HG02970 (cell line): ENCODE data around the gene CSF2RB.
A peak's percentile ranks its signal among the peaks of the same experiment; 100 is the strongest.

Experiments used
- ATAC-seq: cut with Tn5 transposase; IDR thresholded peaks from one replicate; pipeline ENCODE4 v1.9.1; 2021; ENCODE audit warnings: mild to moderate bottlenecking, moderate library complexity, moderate number of reproducible peaks; ENCODE audit not compliant: unreplicated experiment, low FRiP score

The CSF2RB gene

DNA sequence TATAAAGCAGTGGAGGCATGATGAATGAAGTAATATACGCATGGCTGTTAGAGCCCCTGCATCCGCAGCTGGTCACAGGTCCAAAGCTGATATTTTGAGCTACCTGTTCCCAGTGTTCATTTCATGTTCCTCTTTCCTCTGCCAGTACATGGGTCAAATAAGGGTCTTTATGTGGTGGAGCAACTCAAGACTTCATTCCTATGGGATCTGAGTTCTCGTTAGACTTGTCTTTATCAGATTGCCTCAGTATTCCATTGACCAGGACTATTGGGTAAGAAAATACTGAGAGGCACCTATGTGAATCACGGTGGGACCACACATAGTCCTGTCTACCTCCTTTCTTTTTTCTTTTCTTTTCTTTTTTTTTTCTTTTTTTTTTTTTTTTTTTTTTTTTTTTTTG lies 27.4 kb upstream of the CSF2RB start:
- no peak for ATAC-seq

DNA sequence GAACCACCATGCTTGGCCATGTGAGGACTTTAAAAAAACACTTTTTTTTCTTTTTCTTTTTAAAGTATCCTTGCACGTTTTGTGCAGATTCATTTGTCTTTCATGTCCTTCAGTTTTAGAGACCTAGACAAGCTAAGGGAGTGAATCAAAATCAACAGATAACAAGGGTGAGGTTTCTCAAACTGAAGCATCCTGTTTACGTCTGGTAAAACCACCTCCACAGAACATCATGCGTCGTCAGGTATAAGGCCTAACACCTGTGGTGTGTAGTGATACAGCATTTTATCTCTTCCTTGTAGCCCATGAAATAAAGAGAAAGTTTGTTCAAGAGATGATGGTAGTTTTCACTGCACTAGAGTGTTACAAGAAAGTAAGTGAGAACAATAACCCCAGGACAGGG lies 26.3 kb upstream of the CSF2RB start:
- ATAC-seq: no peak

DNA sequence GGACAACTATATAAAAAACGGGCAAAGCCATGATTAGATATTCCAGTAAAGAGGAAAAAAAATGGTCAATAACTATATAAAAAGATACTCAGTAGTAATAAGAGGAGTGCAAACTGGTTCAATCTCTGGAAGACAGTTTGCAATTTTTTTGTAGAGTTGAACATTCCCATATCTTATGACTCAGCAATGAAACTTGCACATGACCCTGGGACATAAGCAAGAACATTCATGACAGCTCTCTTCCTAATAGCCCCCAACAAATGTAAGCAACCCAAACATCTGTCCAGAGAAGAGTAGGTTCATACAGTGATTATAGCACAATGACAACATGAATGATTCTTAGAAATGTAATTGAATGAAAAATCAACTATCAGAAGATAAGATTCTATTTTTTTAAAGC lies 21.8 kb upstream of the CSF2RB start:
- no peak for ATAC-seq

DNA sequence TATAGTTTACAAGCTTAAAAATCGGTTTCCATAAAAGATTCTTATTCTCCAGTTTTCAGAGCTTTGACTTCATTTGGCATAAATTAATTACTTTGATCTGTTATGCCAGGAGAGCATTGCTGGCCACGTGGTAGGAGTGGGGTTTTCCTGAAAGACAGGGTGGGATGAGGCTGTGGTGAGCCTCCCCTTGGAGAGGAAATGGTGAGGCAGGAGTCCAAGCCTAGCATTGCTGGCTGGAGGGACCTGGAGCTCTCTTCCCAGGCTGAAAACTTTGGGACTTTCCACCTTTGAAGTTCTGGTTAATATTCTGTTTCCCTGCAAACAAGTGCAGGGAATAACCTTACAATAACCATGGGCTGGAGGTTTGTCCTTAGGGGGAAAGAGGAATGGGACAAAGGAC lies 21.1 kb upstream of the CSF2RB start:
- ATAC-seq: no peak

DNA sequence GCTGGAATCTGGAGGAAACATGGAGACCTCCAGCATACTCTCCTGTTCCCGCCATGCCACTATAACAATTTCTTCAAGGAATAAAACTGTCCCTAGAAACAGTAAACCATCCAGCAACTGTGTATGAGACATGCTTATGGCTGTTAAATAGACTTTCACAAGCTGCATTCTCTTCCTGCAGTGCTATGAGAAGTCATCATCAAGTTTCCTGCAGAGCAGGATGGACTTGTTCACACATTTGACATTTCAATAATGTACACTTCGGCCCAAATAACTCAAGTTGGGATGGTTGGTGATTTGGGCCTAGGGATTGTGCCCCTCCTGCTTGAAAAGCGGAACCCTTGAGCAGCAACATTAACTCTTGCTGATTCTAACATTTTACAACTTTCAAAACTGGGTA lies 20.2 kb upstream of the CSF2RB start:
- ATAC-seq: no peak

DNA sequence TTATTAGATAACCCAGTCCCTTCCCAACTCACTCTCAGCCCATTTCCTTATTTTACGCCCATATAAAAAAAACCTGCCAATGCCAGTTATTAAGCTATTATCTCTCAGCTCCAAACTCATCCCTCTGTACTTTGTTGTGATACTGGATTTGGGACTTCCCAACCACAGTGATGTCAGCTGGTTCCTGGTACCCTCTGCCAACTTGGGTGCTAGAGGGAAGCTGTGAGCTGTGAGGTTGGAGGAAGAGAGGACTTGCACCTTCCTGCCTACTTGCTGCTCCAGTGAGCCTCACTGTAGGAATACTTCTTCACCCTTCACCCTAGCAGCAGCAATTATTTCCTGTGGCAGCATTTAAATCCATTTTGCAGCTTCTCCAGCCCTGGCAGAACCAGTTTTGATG lies 19.2 kb upstream of the CSF2RB start:
- no peak for ATAC-seq

DNA sequence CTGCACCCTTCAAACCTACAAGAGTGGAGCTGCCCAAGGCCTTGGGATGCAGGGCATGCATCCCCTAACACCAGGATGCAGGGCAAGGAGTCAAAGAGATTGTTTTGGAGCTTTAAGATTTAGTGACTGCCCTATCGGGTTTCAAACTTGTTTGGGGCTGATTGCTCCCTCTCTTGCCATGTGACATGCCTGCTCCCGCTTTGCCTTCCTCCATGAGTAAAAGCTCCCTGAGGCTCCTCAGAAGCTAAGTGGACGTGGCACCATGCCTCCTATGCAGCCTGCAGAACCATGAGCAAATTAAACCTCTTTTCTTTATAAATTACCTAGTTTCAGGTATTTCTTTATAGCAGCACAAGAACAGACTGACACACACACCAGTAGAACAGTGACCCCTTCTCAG lies 15.8 kb upstream of the CSF2RB start:
- no peak for ATAC-seq

DNA sequence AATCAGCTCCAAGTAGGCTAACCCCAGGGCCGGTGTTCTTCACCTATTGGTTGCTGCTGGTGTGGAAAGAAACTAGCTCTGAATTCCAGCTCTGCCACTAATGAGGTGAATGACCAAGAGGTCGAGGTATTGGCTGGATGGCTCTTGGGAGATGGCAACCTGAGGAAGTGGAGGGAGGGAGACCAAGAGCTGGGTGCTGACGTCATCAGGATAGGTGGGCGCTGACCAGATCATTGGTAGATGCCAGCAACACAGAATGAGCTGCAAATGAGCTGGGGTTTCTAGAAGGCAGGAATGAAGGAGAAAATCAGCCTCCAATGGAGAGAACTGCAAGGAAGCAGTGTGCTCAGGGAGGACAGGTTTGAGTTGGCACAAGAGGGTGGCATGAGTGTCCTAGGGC lies 14.7 kb upstream of the CSF2RB start:
- ATAC-seq: no peak

DNA sequence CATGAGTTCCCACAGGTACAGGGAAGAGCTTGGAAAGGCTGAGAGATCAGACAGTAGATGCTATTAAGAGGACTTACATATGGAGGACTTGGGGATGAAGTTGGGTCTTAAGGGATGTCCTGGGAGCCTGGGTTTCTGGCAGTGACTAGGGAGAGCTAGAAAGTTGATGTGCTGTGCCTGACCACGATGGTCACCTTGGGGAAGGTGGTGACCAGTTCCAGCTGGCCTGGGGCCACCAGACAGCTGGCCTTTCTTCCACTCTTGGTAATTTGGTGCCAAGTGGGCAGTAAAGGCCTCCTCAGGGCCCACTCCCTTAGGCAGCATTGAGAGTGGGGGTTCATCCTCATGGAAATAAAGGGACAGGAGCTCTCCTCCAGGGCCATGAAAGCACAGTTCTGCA lies 13.9 kb upstream of the CSF2RB start:
- no peak for ATAC-seq

DNA sequence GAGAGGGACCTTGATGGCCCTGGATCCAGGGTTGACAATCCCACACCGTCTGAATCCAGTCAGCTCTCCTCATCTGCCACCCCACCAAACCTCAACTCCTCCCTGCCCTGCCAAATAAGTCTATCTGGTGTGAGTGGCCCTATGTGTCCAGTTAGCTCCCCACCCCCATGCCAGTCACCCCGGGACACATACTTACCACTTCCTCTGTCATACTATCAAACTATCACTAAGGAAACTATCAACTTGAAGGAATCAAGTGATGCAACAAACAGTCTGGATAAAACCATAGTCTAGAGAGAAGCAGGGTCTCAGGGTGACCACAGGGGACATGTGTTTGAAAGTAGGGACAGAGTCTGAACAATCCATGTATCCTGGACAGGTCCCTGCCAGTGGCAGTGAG lies 13.2 kb upstream of the CSF2RB start:
- no peak for ATAC-seq

DNA sequence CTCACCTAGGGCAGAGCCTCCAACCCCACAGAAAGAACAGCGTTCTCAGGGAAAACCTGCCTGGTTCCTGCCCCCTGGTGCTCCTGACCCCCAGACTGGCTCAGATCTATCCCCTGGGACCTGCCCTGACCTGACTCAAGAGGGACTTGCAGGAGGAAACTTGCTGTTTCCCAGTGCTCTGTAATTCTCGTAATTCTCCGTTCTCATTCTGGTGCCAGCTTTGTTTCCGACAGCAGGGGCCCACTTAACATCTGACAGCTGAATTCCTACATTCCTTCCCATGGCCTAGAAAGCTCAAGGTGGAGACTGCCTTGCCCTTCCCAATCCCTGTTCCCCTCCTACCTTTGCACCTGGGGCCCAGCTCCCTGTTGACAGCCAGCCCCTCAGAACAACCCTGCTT lies 12.5 kb upstream of the CSF2RB start:
- ATAC-seq: no peak

DNA sequence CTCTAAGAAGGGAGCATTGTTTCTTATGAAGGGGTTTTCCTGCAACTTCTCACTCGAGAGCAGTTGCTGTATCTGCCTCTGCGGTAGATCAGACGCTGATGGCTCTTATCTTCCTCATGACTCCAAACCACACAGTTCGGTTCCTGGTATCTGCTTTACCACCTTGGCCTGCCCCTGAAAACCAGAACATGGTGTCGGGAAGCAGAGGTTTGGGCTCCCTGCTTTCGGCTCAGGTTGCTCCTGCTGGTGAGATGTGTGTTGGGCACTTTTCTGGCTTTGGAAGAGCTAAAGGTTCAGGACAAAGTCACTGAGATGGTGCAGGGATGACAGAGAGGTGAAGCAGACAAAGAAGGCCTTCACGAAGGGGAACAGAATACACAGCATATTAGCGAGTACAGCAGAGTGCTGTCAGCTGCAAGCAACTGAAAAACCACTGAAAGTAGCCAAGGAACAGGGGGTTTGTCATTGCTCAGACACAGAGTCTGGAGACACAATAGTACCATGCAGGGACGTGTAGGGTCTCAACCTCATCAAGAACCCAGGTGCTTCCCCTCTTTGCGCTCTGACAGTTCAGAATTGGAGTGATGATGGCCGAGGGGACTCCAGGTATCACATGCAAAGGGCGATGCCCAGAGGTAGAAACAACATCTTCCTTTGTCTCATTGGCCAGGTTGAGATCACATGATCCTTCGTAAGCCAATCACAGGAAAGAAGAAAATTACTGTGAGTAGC lies 11.9 kb upstream of the CSF2RB start:
- ATAC-seq: peak; percentile 61

DNA sequence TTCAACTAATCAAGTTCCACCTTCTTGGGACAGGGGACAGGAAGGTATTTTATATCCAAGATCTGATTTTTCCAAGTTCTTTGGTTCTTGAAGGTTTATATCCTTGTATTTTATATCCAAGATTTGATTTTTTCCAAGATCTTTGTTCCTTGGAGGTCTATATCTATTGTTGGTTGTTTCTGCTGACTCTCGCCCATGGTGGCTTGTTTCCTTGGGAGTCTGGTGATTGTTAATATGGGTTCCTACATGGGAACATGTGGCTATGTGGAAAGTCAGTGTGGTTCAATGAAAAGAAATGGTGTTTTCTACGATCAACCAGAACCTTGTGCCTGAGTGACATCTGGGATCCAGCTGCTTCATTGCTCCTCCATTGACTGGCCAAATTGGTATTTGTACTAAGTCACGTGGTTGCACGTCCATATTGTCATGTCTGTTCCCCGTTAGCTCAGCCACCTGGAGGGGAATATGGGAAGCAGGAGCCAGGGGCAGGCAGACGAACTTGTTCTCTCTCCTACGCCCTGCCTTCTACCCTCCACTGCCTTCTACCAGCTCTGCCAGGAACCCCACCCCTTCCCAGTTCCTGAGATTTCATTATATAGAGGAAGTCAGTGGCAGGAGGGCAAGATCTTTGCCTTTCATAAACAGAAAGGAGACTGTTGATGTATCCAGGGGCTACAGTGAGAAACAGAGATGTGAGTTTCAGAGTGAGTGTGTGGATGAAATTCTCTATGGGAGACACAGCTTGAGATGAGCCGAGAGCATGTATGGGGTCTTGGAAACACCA lies 11.1 kb upstream of the CSF2RB start:
- no peak for ATAC-seq

DNA sequence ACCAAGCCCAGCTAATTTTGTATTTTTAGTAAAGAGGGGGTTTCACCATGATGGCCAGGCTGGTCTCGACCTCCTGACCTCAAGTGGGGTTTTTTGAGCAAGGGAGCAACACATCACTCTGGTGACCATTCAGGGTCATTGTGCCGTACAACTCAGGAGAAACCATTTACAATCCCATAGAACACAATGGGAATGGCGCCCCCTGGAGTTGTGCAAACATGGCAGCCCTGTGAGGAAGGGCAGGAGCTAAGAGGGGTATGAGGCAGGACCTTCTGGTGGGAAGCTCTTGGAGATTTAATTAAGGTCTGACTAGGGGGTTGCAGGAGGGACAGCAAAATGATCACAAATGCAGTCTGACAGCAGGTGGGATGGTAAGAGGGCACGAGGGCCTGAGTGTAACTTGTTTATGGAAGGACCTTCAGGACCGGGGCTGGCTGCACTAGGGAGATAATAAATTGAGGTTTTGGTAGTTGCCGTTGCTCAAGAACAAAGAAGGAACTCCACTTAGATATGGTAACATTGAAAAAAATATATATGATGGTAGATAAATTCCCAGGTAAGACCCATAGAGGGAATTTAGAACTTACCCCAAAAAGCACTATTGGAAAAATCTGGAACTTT lies 9.1 kb upstream of the CSF2RB start:
- no peak for ATAC-seq

DNA sequence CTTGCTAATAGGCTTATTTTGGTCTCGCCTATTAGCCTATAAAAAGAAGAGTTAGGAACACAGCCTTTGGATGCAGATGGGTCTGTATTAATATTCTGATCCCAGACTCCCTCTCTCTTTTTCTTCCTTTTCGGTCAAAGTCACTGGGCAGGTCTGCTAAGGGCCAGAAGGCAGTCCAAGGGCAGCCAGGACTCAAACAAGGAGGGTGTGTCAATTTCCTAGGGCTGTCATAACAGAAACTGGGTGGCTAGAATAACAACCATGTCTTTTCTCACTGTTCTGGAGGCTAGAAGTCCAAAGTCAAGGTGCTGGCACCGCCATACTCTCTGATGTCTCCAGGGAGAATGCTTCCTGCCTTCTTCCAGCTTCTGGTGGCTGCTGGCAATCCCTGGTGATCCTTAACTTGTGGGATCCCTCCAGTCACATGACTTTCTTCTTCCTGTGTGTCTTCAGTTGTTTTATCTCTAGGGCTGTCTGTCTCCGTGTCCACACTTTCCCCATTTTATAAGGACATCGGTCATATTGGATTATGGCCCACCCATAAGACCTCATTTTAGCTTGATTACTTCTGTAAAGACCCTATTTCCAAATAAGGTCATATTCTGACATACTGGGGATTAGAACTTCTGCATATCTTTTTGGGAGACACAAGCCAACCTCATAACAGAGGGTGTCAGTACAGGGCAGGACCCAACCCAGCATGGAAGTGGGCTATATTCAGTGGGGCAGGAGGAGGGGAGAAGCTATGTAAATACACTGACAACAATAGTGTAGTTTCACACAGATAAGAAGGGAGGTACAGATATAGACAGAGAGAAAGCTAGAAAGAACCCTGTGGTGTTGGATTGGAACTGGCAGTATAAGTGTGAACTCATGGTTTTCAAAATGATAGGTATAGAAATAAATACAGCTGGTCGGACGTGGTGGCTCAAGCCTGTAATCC lies 5.9 kb upstream of the CSF2RB start:
- ATAC-seq: no peak

DNA sequence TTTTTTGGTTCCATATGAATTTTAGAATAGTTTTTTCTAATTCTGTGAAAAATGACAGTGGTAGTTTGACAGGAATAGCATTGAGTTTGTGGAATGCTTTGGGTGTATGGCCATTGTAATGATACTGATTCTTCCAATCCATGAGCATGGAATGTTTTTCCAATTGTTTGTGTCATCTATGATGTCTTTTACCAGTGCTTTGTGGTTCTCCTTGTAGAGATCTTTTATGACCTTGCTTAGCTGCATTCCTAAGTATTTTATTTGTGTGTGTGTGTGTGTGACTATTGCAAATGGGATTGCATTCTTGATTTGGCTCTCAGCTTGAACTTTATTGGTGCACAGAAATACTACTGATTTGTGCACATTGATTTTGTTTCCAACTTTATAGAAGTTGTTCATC lies 3.0 kb upstream of the CSF2RB start:
- ATAC-seq: no peak

DNA sequence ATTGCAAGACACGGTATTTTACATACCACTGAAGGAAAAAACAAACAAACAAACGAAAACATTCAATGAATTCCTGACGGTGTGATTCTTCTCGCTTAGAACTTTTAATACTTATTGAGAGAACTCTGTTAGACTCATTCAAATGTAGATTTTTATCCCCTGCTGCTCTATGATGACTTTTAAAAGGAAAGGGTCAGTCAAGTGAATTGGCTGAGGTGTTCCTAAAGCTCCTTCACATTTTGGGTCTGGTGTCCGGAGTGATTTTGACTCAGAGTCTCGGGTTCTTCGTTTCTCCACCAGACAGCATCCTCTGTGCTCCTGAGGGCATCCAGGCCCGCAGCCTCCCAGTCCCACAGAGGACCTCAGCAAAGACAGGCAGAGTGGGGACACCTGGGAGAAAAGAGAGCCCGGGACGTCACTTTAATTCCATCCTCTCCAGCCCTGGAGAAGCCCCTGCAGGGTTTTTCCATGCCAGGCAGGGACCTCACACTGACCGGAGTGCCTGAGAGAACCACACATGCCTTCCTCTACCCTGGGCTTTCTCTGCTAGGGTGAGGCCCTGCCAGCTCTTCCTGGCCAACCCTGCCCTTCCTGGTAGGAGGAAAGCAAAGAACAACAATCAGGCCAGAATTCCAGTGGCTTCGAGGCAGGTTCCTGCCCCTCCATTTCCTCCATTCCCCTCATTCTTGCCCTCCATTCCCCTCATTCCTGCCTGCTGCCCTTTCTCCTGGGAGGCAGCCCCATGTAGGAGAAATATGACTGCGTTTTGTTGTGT lies 1.4 kb upstream of the CSF2RB start:
- no peak for ATAC-seq

DNA sequence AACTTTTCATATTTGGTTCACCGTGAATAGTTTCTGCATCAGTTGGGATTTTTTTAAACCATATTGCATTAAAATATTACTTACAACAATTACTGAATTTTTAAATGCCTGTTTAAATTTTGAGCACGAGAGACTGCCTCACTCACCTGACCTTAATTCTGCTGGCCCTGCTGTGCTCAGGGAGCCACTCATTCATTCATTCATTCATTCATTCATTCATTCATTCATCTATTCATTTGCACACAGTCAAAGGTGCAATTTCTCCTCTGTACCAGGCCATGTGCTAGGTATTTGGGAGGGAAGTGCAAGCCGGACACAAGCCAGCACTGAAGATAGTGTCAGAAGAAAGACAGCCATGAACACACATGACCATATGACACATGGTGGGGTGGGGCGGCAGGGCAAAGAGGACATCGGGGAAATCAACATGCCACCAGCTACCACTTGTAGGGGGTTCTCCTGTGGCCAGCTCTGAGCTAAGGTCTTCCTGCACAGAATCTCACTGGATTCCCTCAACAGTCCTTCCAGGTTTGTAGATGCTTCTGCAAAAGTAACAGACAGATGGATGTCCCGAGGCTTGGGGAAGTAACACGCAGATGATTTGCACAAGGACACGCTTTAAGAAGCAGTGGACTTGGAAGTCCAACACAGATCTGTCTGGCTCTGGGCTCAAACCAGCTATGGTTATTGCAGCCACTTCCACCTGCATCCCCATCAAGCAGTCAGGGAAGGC lies 568 bp upstream of the CSF2RB start:
- no peak for ATAC-seq

DNA sequence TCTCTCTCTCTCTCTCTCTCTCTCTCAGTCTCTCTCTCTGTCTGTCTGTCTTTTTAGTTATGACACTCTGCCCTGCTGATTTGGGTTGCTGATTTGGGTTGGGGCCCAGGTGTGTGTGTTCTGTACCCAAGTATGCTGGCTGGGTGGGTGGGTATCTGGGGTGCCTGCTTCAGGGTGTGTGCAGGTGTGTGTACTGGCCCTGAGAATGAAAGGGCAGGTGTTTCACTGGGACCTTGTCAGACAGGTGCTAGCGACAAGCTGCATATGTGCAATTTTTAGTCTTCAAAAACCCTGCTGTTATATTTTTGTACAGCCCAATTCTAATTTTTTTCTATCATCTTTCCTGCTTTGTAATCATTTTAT lies 943 bp downstream of the CSF2RB start:
- no peak for ATAC-seq
